HepG2 (cell line): ENCODE data around the gene CASKIN1. TPM values are rescaled to one million over a fixed set of nuclear protein-coding genes. Genes with fewer than 3 reads are reported as not detected.

Experiments used
- ATAC-seq: fragments of 200-7000 bp; cut with Tn5 transposase; 3 replicates; pipeline ENCODE4 v1.9.1; 2020; ENCODE audit warnings: mild to moderate bottlenecking, moderate library complexity
- BruUV-seq: library from RNA; stranded (reverse); fragments of 400-500 nt; replicated peaks from 2 replicates; lab custom pipeline; 2021; lab: Mats Ljungman, UMichigan
- CTCF ChIA-PET: fragments of 300-600 bp; formaldehyde crosslinking; extraction: SDS; loops from one replicate; lab custom pipeline; 2021; ENCODE audit warnings: low total read pairs, inconsistent platforms, low intra/inter-chr PET ratio; lab: Yijun Ruan, JAX
- POLR2A ChIA-PET: fragments of 350-600 bp; sonication (Branson Sonifier 250); formaldehyde crosslinking; loops from one replicate; lab custom pipeline; 2020; ENCODE audit warnings: antibody characterized with exemption, inconsistent platforms; lab: Yijun Ruan, JAX
- DNase-seq: peaks from one replicate; pipeline ENCODE4 v3.0.0-alpha.2; 2015; ENCODE audit warnings: low spot score
- FAIRE-seq: peaks from 3 replicates; lab custom pipeline; 2011; peaks lifted over from hg19 to GRCh38; lab: Jason Lieb, UNC
- H2AFZ ChIP-seq: one replicate; pipeline ENCODE4 v1.6.1; 2011; ENCODE audit warnings: low read length, inconsistent platforms
- H3K27ac ChIP-seq: fragments of 300-600 bp; 3 replicates; pipeline ENCODE4 v1.8.0; 2011; ENCODE audit warnings: mixed run types, mild to moderate bottlenecking, mixed read lengths, low read length, inconsistent platforms; ENCODE audit not compliant: insufficient read depth; ENCODE audit errors: extremely low read length
- H3K27me3 ChIP-seq, 2 experiments: fragments of 200-600 bp in 1 of 2; 2 replicates in 1 of 2; 3 replicates in 1 of 2; pipeline versions ENCODE4 v1.6.0 to v1.8.0; 2011; ENCODE audit warnings: low read length in 2 of 2, mild to moderate bottlenecking in 2 of 2, moderate library complexity in 2 of 2, inconsistent platforms in 1 of 2; ENCODE audit not compliant: insufficient read depth in 2 of 2, control insufficient read depth in 1 of 2
- H3K36me3 ChIP-seq, 2 experiments: fragments of 200-600 bp in 1 of 2; replicated peaks in 1 of 2; 2 replicates in 1 of 2; 3 replicates in 1 of 2; pipeline versions ENCODE4 v1.5.1 to v1.8.0; 2011; ENCODE audit warnings: low read length in 2 of 2, inconsistent platforms in 1 of 2; ENCODE audit not compliant: insufficient read depth in 2 of 2, control insufficient read depth in 1 of 2
- H3K4me1 ChIP-seq: 2 replicates; pipeline ENCODE4 v1.5.1; 2012; ENCODE audit warnings: low read length, inconsistent platforms; ENCODE audit not compliant: insufficient read depth
- H3K4me2 ChIP-seq: 2 replicates; pipeline ENCODE4 v1.6.0; 2011; ENCODE audit warnings: low read depth, low read length, inconsistent platforms
- H3K4me3 ChIP-seq, 3 experiments: fragments of 200-600 bp in 1 of 3; sonication (generic), shearing (Covaris generic) in 1 of 3; replicated peaks in 1 of 3; 2 replicates each; pipeline ENCODE4 v1.5.1; 2011 to 2016; ENCODE audit warnings: low read length in 3 of 3, inconsistent platforms in 2 of 3, low read depth in 2 of 3, mild to moderate bottlenecking in 2 of 3, control low read depth in 1 of 3, mixed read lengths in 1 of 3; ENCODE audit not compliant: insufficient read depth in 1 of 3
- H3K79me2 ChIP-seq: one replicate; pipeline ENCODE4 v1.6.1; 2011; ENCODE audit warnings: low read length, inconsistent platforms; ENCODE audit not compliant: insufficient read depth
- H3K9ac ChIP-seq: 2 replicates; pipeline ENCODE4 v1.6.0; 2011; ENCODE audit warnings: mild to moderate bottlenecking, low read depth, low read length, inconsistent platforms; ENCODE audit not compliant: insufficient read depth
- H3K9me3 ChIP-seq: 2 replicates; pipeline ENCODE4 v1.5.1; 2012; ENCODE audit warnings: mild to moderate bottlenecking, low read length
- H4K20me1 ChIP-seq: 2 replicates; pipeline ENCODE4 v1.6.0; 2011; ENCODE audit warnings: inconsistent platforms, mild to moderate bottlenecking, low read length, moderate library complexity; ENCODE audit not compliant: insufficient read depth
- HNRNPL ChIP-seq: fragments of 200-400 bp; formaldehyde crosslinking; IDR thresholded peaks from 2 replicates; pipeline ENCODE4 v1.6.1; 2017; ENCODE audit warnings: mild to moderate bottlenecking, low read depth, low read length
- MEIS2 ChIP-seq: sonication (generic); formaldehyde crosslinking; IDR thresholded peaks from 2 replicates; pipeline ENCODE4 v1.9.0; 2021; ENCODE audit warnings: mild to moderate bottlenecking, missing genetic modification reagents
- MXD4 ChIP-seq: IDR thresholded peaks from 2 replicates; pipeline ENCODE4 v1.6.1; 2016; ENCODE audit warnings: mild to moderate bottlenecking, missing biosample characterization, missing genetic modification reagents
- PBX2 ChIP-seq: IDR thresholded peaks from 2 replicates; pipeline ENCODE4 v1.6.1; 2016; ENCODE audit warnings: control low read depth
- ZNF30 ChIP-seq: sonication (generic); formaldehyde crosslinking; IDR thresholded peaks from 2 replicates; pipeline ENCODE4 v1.5.0; 2020; ENCODE audit warnings: mild to moderate bottlenecking, missing genetic modification reagents
- ZNF329 ChIP-seq: sonication (generic); formaldehyde crosslinking; IDR thresholded peaks from 2 replicates; pipeline ENCODE4 v1.9.0; 2021; ENCODE audit warnings: low read depth, mild to moderate bottlenecking, missing genetic modification reagents
- ZNF367 ChIP-seq: sonication (generic); formaldehyde crosslinking; IDR thresholded peaks from 2 replicates; pipeline ENCODE4 v1.4.0; 2020; ENCODE audit warnings: missing genetic modification reagents, borderline replicate concordance
- ZNF496 ChIP-seq: sonication (generic); formaldehyde crosslinking; IDR thresholded peaks from 2 replicates; pipeline ENCODE4 v1.8.1; 2023; ENCODE audit warnings: mild to moderate bottlenecking, moderate library complexity, missing genetic modification reagents; ENCODE audit not compliant: insufficient replicate concordance
- WGBS: methylation state at CpG from one replicate; pipeline ENCODE4 v1.1.6; 2017; ENCODE audit warnings: low lambda C conversion rate; 5-methylcytosine and 5-hydroxymethylcytosine counted together
- in situ Hi-C: cut with HindIII; loops from 2 replicates; pipeline ENCODE4 v1.10.0; 2017; ENCODE audit warnings: low pct_unique_long_range_greater_than_20kb; ENCODE audit not compliant: extremely low pct_ligation_motif_present
- intact Hi-C: fragments of 100-400 bp; cut with micrococcal nuclease; formaldehyde crosslinking; loops from one replicate; pipeline ENCODE4 v1.10.0; 2022; ENCODE audit not compliant: unreplicated experiment
- polyA plus RNA-seq, 8 experiments: library from polyadenylated mRNA; depleted of rRNA in 3 of 8; stranded (reverse) in 7 of 8; unstranded in 1 of 8; fragments of >200 nt; fragmentation: Illumina TruSeq in 4 of 8; extraction: Trizol in 4 of 8; gene quantifications; 2 replicates each; pipeline versions ENCODE4 v1.2.1 to v1.2.3, GENCODE V29; 2011 to 2016; ENCODE audit warnings: low read depth in 4 of 8, missing spikeins in 1 of 8, mixed read lengths in 1 of 8; ENCODE audit not compliant: insufficient read depth in 1 of 8
- total RNA-seq, 5 experiments: library from RNA; depleted of rRNA; stranded (reverse); fragments of >200 nt; fragmentation: Illumina TruSeq; extraction: Trizol; gene quantifications; 2 replicates each; pipeline ENCODE4 v1.2.3, GENCODE V29; 2016; ENCODE audit warnings: low read depth in 1 of 5
- TF ChIP-seq, protein P1 (sequence below): sonication (generic); formaldehyde crosslinking; IDR thresholded peaks from 2 replicates; pipeline ENCODE4 v1.5.1; 2020; ENCODE audit warnings: mild to moderate bottlenecking, missing genetic modification reagents, moderate library complexity
- TF ChIP-seq, protein P2 (sequence below): sonication (generic); formaldehyde crosslinking; IDR thresholded peaks from 2 replicates; pipeline ENCODE4 v1.4.0; 2020; ENCODE audit warnings: low read depth, missing genetic modification reagents

CASKIN1 gene
- total and polyA plus RNA-seq, 2 of the 13 experiments (the other 11 are each of a cell fraction or from before 2014, with no cell fraction given), result 1.2 to 2.2 TPM

- 38% methylated on average over 6 of the region's 13 CpGs for WGBS
- H3K4me2 ChIP-seq, result peak overlapping the region; percentile 97
- DNase-seq (no peak), ATAC-seq (no peak), FAIRE-seq (no peak)
- no peaks in the 10 kb centered on the region for H3K9me3 ChIP-seq
- no peak overlapping the region for H2AFZ ChIP-seq
- H4K20me1 ChIP-seq, result peaks cover 68% of the 10 kb centered on the region
- ChIA-PET POLR2A (interaction anchor here (0.6 to 6.6 kb wide), 15 partner anchors 11 to 1187 kb away, joined by 3 to 79 read pairs (median 4); partner anchors contain the start of genes ECI1, PGP and RPS2), CTCF (no interaction called here)
- H3K4me3 ChIP-seq, result peak overlapping the region in 2 of 3 experiments; percentile 10 to 98; a peak in 2 of 6 replicates
- BruUV-seq, result no TSS peak
- peaks cover 70% of the 10 kb centered on the region for H3K4me1 ChIP-seq
- H3K36me3 ChIP-seq, result peaks cover 0 to 11% of the 10 kb centered on the region in 2 experiments; a peak in 3 of 5 replicates
- H3K79me2 ChIP-seq, result peaks cover 32% of the 10 kb centered on the region
- H3K27me3 ChIP-seq, result peaks cover under 1 to 13% of the 10 kb centered on the region in 2 experiments; a peak in 3 of 5 replicates
- intact Hi-C loops, result no loop called here
- peak overlapping the region; percentile 99 for H3K9ac ChIP-seq
- H3K27ac ChIP-seq, result no peak overlapping the region
- in situ Hi-C loops, result no loop called here
- TF ChIP-seq HNRNPL (peak; percentile 66; the same call in 1 of the 2 replicates), ZNF496 (no peak), ZNF329 (CRISPR knock-in tag) (0 out of 2 replicates have a peak, but pooled peaks have one; percentile 47), MXD4 (CRISPR knock-in tag) (no peak), ZNF367 (CRISPR knock-in tag) (no peak), PBX2 (CRISPR knock-in tag) (no peak), ZNF30 (CRISPR knock-in tag) (no peak), MEIS2 (CRISPR knock-in tag) (0 out of 2 replicates have a peak, but pooled peaks have one; percentile 21)
- TF ChIP-seq, protein P1, sequence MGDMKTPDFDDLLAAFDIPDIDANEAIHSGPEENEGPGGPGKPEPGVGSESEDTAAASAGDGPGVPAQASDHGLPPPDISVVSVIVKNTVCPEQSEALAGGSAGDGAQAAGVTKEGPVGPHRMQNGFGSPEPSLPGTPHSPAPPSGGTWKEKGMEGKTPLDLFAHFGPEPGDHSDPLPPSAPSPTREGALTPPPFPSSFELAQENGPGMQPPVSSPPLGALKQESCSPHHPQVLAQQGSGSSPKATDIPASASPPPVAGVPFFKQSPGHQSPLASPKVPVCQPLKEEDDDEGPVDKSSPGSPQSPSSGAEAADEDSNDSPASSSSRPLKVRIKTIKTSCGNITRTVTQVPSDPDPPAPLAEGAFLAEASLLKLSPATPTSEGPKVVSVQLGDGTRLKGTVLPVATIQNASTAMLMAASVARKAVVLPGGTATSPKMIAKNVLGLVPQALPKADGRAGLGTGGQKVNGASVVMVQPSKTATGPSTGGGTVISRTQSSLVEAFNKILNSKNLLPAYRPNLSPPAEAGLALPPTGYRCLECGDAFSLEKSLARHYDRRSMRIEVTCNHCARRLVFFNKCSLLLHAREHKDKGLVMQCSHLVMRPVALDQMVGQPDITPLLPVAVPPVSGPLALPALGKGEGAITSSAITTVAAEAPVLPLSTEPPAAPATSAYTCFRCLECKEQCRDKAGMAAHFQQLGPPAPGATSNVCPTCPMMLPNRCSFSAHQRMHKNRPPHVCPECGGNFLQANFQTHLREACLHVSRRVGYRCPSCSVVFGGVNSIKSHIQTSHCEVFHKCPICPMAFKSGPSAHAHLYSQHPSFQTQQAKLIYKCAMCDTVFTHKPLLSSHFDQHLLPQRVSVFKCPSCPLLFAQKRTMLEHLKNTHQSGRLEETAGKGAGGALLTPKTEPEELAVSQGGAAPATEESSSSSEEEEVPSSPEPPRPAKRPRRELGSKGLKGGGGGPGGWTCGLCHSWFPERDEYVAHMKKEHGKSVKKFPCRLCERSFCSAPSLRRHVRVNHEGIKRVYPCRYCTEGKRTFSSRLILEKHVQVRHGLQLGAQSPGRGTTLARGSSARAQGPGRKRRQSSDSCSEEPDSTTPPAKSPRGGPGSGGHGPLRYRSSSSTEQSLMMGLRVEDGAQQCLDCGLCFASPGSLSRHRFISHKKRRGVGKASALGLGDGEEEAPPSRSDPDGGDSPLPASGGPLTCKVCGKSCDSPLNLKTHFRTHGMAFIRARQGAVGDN (CRISPR knock-in tag), result peak; percentile 11; the same call in 1 of the 2 replicates
- TF ChIP-seq, protein P2, sequence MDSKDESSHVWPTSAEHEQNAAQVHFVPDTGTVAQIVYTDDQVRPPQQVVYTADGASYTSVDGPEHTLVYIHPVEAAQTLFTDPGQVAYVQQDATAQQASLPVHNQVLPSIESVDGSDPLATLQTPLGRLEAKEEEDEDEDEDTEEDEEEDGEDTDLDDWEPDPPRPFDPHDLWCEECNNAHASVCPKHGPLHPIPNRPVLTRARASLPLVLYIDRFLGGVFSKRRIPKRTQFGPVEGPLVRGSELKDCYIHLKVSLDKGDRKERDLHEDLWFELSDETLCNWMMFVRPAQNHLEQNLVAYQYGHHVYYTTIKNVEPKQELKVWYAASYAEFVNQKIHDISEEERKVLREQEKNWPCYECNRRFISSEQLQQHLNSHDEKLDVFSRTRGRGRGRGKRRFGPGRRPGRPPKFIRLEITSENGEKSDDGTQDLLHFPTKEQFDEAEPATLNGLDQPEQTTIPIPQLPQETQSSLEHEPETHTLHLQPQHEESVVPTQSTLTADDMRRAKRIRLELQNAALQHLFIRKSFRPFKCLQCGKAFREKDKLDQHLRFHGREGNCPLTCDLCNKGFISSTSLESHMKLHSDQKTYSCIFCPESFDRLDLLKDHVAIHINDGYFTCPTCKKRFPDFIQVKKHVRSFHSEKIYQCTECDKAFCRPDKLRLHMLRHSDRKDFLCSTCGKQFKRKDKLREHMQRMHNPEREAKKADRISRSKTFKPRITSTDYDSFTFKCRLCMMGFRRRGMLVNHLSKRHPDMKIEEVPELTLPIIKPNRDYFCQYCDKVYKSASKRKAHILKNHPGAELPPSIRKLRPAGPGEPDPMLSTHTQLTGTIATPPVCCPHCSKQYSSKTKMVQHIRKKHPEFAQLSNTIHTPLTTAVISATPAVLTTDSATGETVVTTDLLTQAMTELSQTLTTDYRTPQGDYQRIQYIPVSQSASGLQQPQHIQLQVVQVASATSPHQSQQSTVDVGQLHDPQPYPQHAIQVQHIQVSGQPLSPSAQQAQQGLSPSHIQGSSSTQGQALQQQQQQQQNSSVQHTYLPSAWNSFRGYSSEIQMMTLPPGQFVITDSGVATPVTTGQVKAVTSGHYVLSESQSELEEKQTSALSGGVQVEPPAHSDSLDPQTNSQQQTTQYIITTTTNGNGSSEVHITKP (CRISPR knock-in tag), result no peak
These were observed 45.0 kb downstream of the CASKIN1 start for GRCh38 chr16:2151188-2152091.
